HG03469 (cell line): ENCODE data around the gene ANO7.

ENCODE experiments used
- ATAC-seq: cut with Tn5 transposase; IDR thresholded peaks from one replicate; pipeline ENCODE4 v1.9.1; 2021; ENCODE audit warnings: mild to moderate bottlenecking, moderate library complexity, moderate number of reproducible peaks; ENCODE audit not compliant: unreplicated experiment

ANO7 gene

DNA sequence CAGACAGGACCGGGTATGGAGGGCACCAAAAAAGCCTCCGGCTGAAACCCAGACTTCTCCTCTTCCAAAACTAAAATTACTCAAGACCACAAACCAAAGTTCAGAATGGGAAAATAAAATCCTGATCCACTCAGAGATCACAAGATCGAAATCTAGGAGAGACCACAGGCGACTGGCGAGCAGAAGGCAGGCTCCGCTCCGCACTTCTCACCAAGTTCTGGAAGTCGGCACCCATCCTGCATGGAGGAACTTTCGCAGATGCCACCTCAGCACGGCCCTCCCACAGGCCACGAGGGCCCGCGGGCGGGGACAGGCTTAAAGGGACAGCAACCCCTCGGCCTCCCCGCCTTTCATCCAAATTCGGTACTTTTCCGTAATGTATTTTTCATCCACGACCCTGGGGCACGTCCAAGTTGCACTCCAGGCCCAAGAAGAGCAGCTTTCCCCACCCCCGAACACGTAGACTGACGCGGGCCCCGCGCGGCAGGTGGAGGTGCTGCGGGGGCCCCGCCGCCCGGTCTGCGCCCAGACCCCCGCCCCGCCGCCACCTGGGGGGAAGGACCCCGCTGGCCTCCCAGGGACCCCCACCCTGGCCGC lies 83.3 kb downstream of the ANO7 start:
- peak; percentile 39 for ATAC-seq

GRCh38 chr2:241272303-241273209 lies 84.1 kb downstream of the ANO7 start:
- no peak for ATAC-seq

DNA sequence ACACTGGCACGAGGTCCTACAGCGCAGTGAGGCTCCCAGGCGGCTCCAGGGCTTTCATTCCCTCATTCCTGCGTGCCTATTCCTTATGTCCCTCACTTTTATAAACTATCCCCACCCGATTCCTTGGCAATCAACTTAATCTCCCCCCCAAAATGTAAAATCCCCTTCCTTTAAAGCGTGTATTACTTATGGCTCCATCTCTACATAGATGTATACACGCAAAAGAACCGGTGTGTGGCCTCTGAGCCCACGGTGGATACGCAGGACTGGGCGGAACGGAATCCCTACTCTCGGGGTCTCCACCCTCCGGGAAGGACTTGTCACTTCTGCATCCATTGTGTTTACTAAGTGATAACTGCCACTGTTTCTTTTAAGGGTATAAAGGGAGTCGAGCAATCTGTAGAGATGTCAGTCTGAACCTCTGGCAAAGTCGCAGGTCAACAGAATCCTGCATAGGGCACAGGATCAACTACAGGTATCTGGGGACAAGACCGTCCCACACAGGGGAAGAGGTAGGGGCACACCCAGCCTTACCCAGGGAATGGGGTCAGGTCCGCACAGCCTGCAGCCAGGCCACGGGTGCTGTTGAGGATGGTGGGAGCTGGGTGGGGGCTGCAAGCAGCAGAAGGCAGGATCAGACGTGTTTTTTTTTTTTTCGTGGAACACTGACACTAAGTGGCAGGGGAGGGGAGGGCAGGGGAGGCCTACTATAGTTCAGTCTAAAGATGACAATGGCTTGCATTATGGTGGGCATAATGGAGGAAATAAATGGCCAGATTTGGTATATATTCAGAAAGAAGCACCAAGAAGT lies 84.9 kb downstream of the ANO7 start:
- ATAC-seq = no peak

- no peak for ATAC-seq
These were observed 85.7 kb downstream of the ANO7 start for GRCh38 chr2:241274127-241274526.
